SK-N-MC (cell line): ENCODE data around the gene NARF.
"Not testable (repeated sequence)": the region's sequence is repeated elsewhere in the genome, so short reads cannot be mapped to it uniquely, and the experiment has no call there.

ENCODE experiments used
- EZH2 ChIP-seq: fragments of 200-600 bp; sonication (generic); IDR thresholded peaks from one replicate; pipeline ENCODE4 v1.6.1; 2017; ENCODE audit warnings: antibody characterized with exemption
- FOXP2 ChIP-seq: optimal IDR thresholded peaks from 2 replicates; pipeline ENCODE3; 2011; ENCODE audit warnings: mild to moderate bottlenecking, moderate library complexity; ENCODE audit not compliant: insufficient read depth; ENCODE audit errors: extremely low read length, control extremely low read depth
- POLR2AphosphoS5 ChIP-seq: IDR thresholded peaks from 2 replicates; pipeline ENCODE4 v1.6.1; 2012; ENCODE audit warnings: mild to moderate bottlenecking, low read depth, low read length, borderline replicate concordance

GRCh38 chr17:82453151-82453550 lies 5.4 kb upstream of the NARF start:
- not testable (repeated sequence) for TF ChIP-seq POLR2AphosphoS5, EZH2, FOXP2
